H1 (cell line): Measurements from ENCODE around the gene NECTIN2. TPM values are rescaled to one million over a fixed set of nuclear protein-coding genes. Genes with fewer than 3 reads are reported as not detected.

ENCODE experiments used
- CHD7 ChIP-seq: fragments of 300-600 bp; sonication (generic); IDR thresholded peaks from 2 replicates; pipeline ENCODE4 v1.7.1; 2012; ENCODE audit warnings: low read length, moderate library complexity, mild to moderate bottlenecking, inconsistent platforms; ENCODE audit not compliant: insufficient replicate concordance
- EP300 ChIP-seq, 2 experiments: IDR thresholded peaks; 1 replicate in 1 of 2; 2 replicates in 1 of 2; pipeline ENCODE4 v1.6.1; 2011 to 2012; ENCODE audit warnings: low read depth in 2 of 2, low read length in 2 of 2, mild to moderate bottlenecking in 2 of 2, borderline replicate concordance in 1 of 2, inconsistent platforms in 1 of 2, moderate library complexity in 1 of 2
- KDM5A ChIP-seq: fragments of 200-600 bp; IDR thresholded peaks from 2 replicates; pipeline ENCODE4 v1.7.1; 2012; ENCODE audit warnings: mild to moderate bottlenecking, low read length, inconsistent platforms, mixed read lengths
- NANOG ChIP-seq: IDR thresholded peaks from 2 replicates; pipeline ENCODE4 v1.6.1; 2011; ENCODE audit warnings: low read length, low read depth, mild to moderate bottlenecking, inconsistent platforms; ENCODE audit not compliant: insufficient read depth, poor library complexity, severe bottlenecking
- polyA plus RNA-seq, 7 experiments: library from polyadenylated mRNA; depleted of rRNA in 3 of 7; stranded (reverse) in 5 of 7; unstranded in 2 of 7; fragments of >200 nt in 5 of 7; fragments of 200-250 nt in 2 of 7; gene quantifications; 1 replicate in 5 of 7; 2 replicates in 1 of 7; 4 replicates in 1 of 7; pipeline versions ENCODE4 v1.2.1 to v1.2.3, GENCODE V29; 2011 to 2013; ENCODE audit warnings: missing spikeins in 2 of 7, mixed read lengths in 2 of 7
- total RNA-seq: library from RNA; stranded (reverse); fragmentation: NEBNext Ultra II Directional; extraction: Animal tissue kit (Norgen Biotek cat#: 25700); gene quantifications from 2 replicates; pipeline ENCODE4 v1.2.1, GENCODE V29; 2021

NECTIN2 gene
- total and polyA plus RNA-seq, 2 of the 8 experiments (the other 6 are each of a cell fraction or from before 2014, with no cell fraction given): 184 to 237 TPM

DNA sequence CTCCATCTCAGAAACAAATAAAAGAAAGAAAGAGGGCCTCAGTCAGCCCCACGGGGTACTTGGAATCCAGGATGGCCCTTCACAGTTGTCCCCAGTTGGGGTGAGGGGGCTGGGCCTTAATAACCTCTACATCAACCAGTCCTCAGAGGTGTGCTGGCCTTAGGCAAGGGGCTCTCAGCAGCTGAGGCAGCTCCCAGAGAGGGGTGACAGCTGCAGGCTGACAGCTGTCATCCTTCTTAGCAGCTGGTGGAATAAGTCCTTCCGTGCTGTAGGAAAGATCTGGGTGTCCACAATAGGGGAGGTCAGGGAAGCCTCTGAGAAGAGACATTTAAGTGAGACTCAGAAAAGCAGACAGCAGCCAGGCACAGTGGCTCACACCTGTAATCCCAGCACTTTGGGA lies 29.8 kb upstream of the NECTIN2 start (continued):
- TF ChIP-seq KDM5A (no peak), CHD7 (no peak), EP300 (IDR thresholded peaks at IDR 0.05; ENCODE audit: borderline replicate concordance in 1 of 2, low read depth in 2 of 2, low read length in 2 of 2) (no peak), NANOG (no peak)
